Rectal smooth muscle tissue (tissue), 1 donor: ENCODE results near the gene CD300A.
"Not testable (repeated sequence)": the region's sequence is repeated elsewhere in the genome, so short reads cannot be mapped to it uniquely, and the experiment has no call there.

Experiments used
- H3K27ac ChIP-seq: one replicate; pipeline ENCODE4 v1.7.0; 2013; ENCODE audit warnings: low read depth, low read length, inconsistent platforms
- H3K27me3 ChIP-seq: one replicate; pipeline ENCODE4 v1.7.0; 2013; ENCODE audit warnings: low read length; ENCODE audit not compliant: control insufficient read depth, insufficient read depth
- H3K36me3 ChIP-seq: one replicate; pipeline ENCODE4 v1.7.0; 2013; ENCODE audit warnings: low read length; ENCODE audit not compliant: control insufficient read depth, insufficient read depth
- H3K4me1 ChIP-seq: one replicate; pipeline ENCODE4 v1.7.0; 2013; ENCODE audit warnings: low read length; ENCODE audit not compliant: control insufficient read depth, insufficient read depth
- H3K4me3 ChIP-seq: one replicate; pipeline ENCODE4 v1.7.0; 2013; ENCODE audit warnings: low read length
- H3K9ac ChIP-seq: one replicate; pipeline ENCODE4 v1.7.0; 2013; ENCODE audit warnings: low read length

Gene CD300A

DNA sequence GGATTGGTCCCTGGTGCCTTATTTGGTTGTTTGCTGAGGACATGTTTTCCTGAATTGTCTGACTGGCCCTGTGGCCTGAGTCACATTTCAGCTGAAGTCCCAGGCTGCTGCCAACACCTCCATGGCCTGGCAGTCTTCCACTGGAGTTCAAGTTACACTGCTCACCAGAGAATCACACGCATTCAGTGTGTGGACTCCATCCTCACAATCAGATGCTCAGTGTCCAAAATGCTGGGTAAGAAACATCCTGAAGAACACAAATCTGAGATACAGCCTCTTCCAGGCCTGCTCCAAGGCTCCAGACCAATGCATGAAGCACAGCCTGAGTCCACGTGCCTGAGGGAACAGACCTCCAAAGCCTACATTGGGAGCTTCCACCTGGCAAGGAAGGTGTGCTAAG is 45.6 kb downstream of the CD300A start:
- H3K9ac ChIP-seq = no peak overlapping the region
- H3K27me3 ChIP-seq = no peaks in the 10 kb centered on the region
- no peaks in the 10 kb centered on the region for H3K4me1 ChIP-seq
- H3K4me3 ChIP-seq = no peak overlapping the region
- no peak overlapping the region for H3K27ac ChIP-seq
- H3K36me3 ChIP-seq = no peaks in the 10 kb centered on the region

GRCh38 chr17:74512624-74513091 is 46.2 kb downstream of the CD300A start:
- H3K4me3 ChIP-seq = no peak overlapping the region
- no peak overlapping the region for H3K9ac ChIP-seq
- H3K27me3 ChIP-seq = no peaks in the 10 kb centered on the region
- H3K36me3 ChIP-seq = no peaks in the 10 kb centered on the region
- no peak overlapping the region for H3K27ac ChIP-seq
- no peaks in the 10 kb centered on the region for H3K4me1 ChIP-seq

GRCh38 chr17:74513987-74514631 is 47.7 kb downstream of the CD300A start:
- Histone ChIP-seq H3K27me3 (no peaks in the 10 kb centered on the region), H3K4me3 (no peak overlapping the region), H3K27ac (no peak overlapping the region), H3K4me1 (no peaks in the 10 kb centered on the region), H3K36me3 (no peaks in the 10 kb centered on the region), H3K9ac (no peak overlapping the region)

DNA sequence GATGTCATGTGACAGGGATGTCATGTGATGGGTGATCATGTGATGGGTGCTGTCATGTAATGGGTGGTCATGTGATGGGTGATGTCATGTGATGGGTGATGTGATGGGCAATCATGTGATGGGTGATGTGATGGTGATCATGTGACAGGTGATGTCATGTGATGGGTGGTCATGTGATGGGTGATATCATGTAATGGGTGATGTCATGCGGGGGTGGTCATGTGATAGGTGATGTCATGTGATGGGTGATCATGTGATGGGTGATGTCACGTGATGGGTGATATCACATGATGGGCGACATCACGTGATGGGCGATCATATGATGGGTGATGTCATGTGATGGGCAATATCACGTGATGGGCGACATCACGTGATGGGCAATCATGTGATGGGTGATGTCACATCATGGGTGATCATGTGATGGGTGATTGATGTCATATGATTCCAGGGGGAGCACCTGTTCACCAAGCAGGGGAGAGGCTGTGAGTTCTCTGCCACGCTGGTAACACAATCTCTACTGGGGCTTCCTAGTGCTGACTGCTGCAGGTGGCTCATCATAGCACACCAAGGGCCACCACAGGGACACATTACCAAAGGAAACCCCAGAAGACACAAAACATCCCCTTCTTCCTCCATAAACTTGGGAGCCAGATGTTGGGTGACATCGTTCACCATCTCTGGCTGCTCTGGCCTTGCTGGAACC is 48.3 kb downstream of the CD300A start:
- no peaks in the 10 kb centered on the region for H3K4me1 ChIP-seq
- H3K27ac ChIP-seq = no peak overlapping the region
- no peak overlapping the region for H3K9ac ChIP-seq
- H3K36me3 ChIP-seq = no peaks in the 10 kb centered on the region
- no peak overlapping the region for H3K4me3 ChIP-seq
- no peaks in the 10 kb centered on the region for H3K27me3 ChIP-seq

DNA sequence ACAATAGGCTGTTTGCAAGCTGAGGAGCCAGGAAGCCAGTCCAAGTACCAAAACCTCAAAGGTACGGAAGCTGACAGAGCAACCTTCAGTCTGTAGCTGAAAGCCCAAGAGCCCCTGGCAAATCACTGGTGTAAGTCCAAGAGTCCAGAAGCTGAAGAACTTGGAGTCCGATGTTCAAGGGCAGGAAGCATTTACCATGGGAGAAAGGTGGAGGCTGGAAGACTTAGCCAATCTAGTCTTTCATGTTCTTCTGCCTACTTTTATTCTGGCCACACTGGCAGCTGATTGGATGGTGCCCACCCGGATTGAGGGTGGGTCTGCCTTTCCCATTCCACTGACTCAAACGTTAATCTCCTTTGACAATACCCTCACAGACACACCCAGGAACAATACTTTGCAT is 49.5 kb downstream of the CD300A start:
- Histone ChIP-seq H3K36me3 (no peaks in the 10 kb centered on the region), H3K4me1 (no peaks in the 10 kb centered on the region), H3K4me3 (no peak overlapping the region), H3K9ac (no peak overlapping the region), H3K27ac (no peak overlapping the region), H3K27me3 (no peaks in the 10 kb centered on the region)

DNA sequence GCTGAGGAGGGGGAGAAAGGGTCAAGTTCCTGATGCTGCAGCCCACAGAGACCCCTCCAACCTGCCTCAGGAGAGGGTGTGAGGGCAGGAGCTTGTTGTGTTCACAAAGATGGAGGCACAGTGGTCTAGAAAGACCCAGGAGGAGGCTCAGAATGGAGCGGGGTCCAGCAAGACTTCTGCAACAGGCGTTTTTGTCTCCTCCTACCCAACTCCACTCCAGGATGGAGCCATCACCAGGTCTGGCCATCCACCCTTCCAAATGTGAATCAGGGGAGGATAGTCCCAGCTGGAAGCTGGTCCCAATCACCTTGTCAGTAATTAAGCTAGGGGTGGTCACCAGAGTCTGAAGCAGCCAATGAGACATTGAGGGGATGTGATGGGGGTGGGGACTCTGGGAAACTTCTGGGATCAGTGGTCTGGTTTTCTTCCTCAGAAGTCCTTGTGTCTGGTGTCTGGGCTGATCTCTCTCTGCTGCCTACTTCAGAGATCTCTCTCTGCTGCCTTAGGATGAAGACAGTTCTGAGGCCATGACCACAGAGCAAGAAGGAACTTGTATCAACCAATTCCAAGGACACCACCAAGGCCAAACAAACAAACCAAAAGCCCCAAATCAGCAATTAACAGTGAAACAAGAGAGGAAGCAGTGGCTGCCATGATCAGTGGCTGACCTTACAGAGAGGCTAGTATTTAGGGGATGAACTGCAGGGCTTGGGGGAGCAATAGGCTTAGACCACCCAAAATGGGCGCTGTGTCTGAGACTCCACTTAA is 50.3 kb downstream of the CD300A start:
- Histone ChIP-seq H3K27ac (no peak overlapping the region), H3K36me3 (no peaks in the 10 kb centered on the region), H3K27me3 (no peaks in the 10 kb centered on the region), H3K4me1 (no peaks in the 10 kb centered on the region), H3K4me3 (no peak overlapping the region), H3K9ac (no peak overlapping the region)

DNA sequence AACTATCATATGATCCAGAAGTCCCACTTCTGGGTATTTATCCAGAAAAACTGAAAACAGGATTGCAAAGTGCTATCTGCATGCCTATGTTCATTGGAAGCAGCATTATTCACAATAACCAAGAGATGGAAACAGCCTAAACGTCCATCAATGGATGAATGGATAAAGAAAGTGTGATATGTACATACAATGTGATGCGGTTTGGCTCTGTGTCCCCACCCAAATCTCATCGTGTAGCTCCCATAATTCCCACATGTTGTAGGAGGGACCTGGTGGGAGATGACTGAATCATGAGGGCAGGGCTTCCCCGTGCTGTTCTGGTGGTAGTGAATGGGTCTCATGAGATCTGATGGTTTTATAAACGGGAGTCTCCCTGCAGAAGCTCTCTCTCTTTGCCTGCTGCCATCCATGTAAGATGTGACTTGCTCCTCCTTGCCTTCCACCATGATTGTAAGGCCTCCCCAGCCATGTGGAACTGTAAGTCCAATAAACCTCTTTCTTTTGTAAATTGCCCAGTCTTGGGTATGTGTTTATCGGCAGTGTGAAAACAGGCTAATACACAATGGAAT is 52.1 kb downstream of the CD300A start:
- not testable (repeated sequence) for H3K27me3 ChIP-seq, H3K4me3 ChIP-seq, H3K9ac ChIP-seq, H3K36me3 ChIP-seq, H3K27ac ChIP-seq, H3K4me1 ChIP-seq

DNA sequence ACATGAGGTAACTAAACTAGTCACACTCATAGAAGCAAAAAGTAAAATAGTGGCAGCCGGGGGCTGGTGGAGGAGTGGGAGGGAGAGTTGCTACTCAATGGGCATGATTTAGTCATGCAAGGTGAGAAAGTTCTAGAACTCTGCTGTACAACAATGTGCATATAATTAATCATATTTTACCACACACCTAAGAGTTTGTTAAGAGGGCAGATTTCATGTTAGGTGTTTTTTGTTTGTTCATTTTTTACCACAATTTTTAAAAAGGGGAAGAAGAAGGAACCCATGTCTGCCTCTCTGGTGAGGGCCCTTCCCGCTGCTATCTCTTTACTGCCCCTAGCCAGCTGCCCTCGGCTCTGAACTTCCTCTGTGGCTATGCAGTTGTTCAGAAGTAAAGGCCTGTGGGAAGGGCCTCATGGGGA is 53.6 kb downstream of the CD300A start:
- no peak overlapping the region for H3K9ac ChIP-seq
- no peaks in the 10 kb centered on the region for H3K4me1 ChIP-seq
- H3K36me3 ChIP-seq = no peaks in the 10 kb centered on the region
- H3K4me3 ChIP-seq = no peak overlapping the region
- H3K27me3 ChIP-seq = no peaks in the 10 kb centered on the region
- no peak overlapping the region for H3K27ac ChIP-seq

DNA sequence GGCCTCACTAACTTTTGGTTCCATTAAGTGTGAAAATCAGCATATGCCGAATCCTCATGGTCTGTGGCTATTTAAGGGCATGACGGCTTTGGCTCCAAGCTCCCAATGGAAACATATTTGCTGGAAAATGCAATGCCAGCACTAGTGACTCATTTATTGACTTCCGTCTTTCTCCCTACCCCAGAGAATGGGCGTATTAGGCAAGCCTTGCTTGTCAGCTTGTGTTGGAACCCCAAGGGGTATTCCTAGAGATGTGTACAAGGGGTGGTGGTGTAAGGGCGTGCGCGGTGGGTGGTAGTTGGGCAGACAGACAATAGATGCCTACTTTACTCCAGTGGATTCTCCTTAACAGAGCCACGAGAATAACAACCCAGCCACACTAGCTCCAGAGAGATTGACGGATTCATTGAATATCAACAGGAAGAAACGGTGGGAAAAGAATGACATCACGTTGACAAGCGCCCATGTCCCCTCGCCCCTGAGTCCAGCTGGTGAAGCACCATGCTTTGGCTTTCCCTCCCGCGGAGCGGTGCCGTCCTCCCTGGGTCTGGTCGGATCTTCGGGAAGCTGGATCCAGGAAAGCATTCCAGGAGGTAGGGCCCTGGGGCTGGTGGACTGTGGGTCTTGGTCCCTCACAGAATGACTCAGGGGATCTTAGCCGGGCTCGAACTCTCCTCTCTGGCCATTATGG is 54.5 kb downstream of the CD300A start:
- H3K27me3 ChIP-seq = no peaks in the 10 kb centered on the region
- no peak overlapping the region for H3K4me3 ChIP-seq
- no peak overlapping the region for H3K9ac ChIP-seq
- H3K4me1 ChIP-seq = no peaks in the 10 kb centered on the region
- H3K27ac ChIP-seq = no peak overlapping the region
- H3K36me3 ChIP-seq = no peaks in the 10 kb centered on the region

DNA sequence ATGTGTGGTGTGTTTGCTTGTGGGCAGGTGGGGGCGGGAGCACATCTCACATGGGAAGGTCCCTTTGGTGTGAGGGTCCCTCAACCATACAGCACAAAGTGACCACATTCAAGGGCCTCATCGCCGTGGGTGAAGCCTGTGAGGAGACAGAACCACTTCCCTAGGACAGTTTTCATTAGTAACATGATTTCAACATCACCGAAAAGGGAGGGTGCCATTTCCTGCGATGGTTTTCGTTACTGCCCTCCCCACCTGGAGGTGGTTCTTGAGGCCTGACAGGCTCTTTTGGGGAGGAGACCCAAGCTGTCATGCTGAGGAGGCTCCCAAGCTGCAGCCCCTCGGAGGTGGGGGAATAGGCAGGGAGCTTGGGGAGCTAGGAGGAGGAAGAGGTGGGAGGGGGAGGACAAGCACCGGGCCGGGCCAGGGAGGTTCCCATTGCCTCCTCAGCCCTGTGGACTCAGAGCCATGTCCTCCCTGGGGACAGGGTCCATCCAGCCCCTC is 55.3 kb downstream of the CD300A start:
- Histone ChIP-seq H3K9ac (no peak overlapping the region), H3K36me3 (no peaks in the 10 kb centered on the region), H3K4me3 (no peak overlapping the region), H3K4me1 (no peaks in the 10 kb centered on the region), H3K27ac (no peak overlapping the region), H3K27me3 (no peaks in the 10 kb centered on the region)

- no peaks in the 10 kb centered on the region for H3K27me3 ChIP-seq
These were observed 56.1 kb downstream of the CD300A start for GRCh38 chr17:74522381-74523105.

More at GRCh38 chr17:74522381-74523105, 56.1 kb downstream of the CD300A start:
- no peak overlapping the region for H3K9ac ChIP-seq
- no peaks in the 10 kb centered on the region for H3K4me1 ChIP-seq
- H3K36me3 ChIP-seq = no peaks in the 10 kb centered on the region
- H3K4me3 ChIP-seq = no peak overlapping the region
- no peak overlapping the region for H3K27ac ChIP-seq
